Measurements from ENCODE around the gene FPR1.
A peak's percentile ranks its signal among the peaks of the same experiment; 100 is the strongest.
"Not testable (repeated sequence)": the region's sequence is repeated elsewhere in the genome, so short reads cannot be mapped to it uniquely, and the experiment has no call there.

Gene FPR1

DNA sequence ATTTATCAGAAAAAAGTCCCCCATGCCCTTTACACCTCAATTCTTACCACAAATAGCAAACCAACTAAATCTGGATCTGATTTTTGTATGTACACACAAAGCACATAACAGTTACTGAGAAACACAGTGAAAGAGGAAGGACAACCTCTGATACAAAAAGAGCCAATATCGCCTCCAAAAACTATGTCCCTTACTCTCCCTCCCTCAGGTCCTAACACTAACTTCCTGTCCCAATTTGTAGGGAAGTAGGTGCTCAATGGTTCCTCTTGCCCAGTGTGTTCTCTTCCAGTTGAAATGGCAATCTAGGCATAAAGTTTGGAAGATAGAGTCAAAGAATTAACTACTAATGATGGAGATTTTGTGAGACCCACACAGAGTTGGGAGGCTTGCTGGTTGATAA, 27.5 kb upstream of the FPR1 start:
- Histone ChIP-seq H3K79me2 (ENCODE audit: insufficient read depth, low read length) (no peaks in the 10 kb centered on the region), H4K20me1 (ENCODE audit: low read depth, low read length) (no peaks in the 10 kb centered on the region), H3K4me3 (ENCODE audit: insufficient read depth, low read length, poor library complexity, severe bottlenecking) (no peak overlapping the region), H3K36me3 (ENCODE audit: low read length) (no peaks in the 10 kb centered on the region), H3K9ac (ENCODE audit: low read length) (no peak overlapping the region), H3K9me3 (ENCODE audit: insufficient read depth, low read length) (no peaks in the 10 kb centered on the region), H3K4me2 (ENCODE audit: low read depth, low read length, poor library complexity, severe bottlenecking) (no peak overlapping the region), H3K9me2 (replicated peaks; ENCODE audit: insufficient read depth, low read length) (no peaks in the 10 kb centered on the region), H3K27ac (ENCODE audit: low read depth, low read length) (no peak overlapping the region), H2AFZ (ENCODE audit: low read depth, low read length, severe bottlenecking) (no peak overlapping the region), H3F3A (ENCODE audit: insufficient read depth) (no peaks in the 10 kb centered on the region), H3K27me3 (ENCODE audit: low read length) (no peaks in the 10 kb centered on the region)
- no peak for TF ChIP-seq EZH2phosphoT487 (conservative IDR thresholded peaks at IDR 0.05; ENCODE audit: low read length)
- TF ChIP-seq, protein P1, sequence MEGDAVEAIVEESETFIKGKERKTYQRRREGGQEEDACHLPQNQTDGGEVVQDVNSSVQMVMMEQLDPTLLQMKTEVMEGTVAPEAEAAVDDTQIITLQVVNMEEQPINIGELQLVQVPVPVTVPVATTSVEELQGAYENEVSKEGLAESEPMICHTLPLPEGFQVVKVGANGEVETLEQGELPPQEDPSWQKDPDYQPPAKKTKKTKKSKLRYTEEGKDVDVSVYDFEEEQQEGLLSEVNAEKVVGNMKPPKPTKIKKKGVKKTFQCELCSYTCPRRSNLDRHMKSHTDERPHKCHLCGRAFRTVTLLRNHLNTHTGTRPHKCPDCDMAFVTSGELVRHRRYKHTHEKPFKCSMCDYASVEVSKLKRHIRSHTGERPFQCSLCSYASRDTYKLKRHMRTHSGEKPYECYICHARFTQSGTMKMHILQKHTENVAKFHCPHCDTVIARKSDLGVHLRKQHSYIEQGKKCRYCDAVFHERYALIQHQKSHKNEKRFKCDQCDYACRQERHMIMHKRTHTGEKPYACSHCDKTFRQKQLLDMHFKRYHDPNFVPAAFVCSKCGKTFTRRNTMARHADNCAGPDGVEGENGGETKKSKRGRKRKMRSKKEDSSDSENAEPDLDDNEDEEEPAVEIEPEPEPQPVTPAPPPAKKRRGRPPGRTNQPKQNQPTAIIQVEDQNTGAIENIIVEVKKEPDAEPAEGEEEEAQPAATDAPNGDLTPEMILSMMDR (IDR thresholded peaks at IDR 0.05; ENCODE audit: insufficient read depth, low read length, poor library complexity, severe bottlenecking), result no peak

DNA sequence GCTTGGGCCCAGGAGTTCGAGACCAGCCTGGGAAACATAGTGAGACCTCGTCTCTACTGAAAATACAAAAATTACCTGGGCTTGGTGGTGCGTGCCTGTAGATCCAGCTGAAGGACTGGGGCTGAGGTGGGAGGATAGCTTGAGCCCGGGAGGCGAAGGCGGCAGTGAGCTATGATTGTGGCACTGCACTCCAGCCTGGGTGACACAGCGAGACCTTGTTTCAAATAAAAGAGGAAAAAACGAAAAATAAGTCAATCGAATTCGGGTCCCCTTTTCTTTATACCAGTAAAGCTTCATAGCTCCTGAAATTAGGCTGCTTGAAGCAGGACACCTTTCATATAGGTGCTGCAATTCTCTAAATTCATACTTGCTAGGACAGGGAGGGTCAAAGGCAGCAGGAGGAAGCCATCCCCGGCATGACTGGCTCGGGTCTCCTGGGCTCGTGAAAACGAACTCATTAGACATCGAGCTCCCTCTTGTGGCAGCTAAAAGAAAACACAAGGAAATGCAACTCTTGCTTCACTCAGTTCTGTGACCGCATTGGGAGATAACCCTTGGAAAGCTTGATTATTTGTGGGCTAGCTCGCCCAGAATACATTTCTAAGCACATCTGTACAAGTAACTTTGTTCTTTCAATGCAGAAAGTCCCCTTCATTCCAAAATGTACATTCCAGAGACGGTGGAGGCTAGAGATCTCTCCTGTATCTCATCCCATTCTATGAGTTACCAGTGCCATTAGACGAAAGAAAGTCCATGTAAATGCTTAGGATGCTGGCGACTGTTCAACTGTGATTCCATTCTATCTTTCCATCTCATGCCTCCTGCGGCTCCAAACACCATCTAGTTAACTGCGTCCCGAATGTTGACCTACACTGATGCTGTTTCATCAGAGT, 26.1 kb upstream of the FPR1 start:
- H3K4me2 ChIP-seq (ENCODE audit: low read depth, low read length, poor library complexity, severe bottlenecking), result no peak overlapping the region
- H3K9me2 ChIP-seq (replicated peaks; ENCODE audit: insufficient read depth, low read length), result no peaks in the 10 kb centered on the region
- no peaks in the 10 kb centered on the region for H3K36me3 ChIP-seq (ENCODE audit: low read length)
- no peaks in the 10 kb centered on the region for H3K9me3 ChIP-seq (ENCODE audit: insufficient read depth, low read length)
- no peak overlapping the region for H3K9ac ChIP-seq (ENCODE audit: low read length)
- TF ChIP-seq EZH2phosphoT487 (conservative IDR thresholded peaks at IDR 0.05; ENCODE audit: low read length), result no peak
- TF ChIP-seq, protein P1 (IDR thresholded peaks at IDR 0.05; ENCODE audit: insufficient read depth, low read length, poor library complexity, severe bottlenecking), result peak; percentile 51
- no peaks in the 10 kb centered on the region for H3K27me3 ChIP-seq (ENCODE audit: low read length)
- no peaks in the 10 kb centered on the region for H4K20me1 ChIP-seq (ENCODE audit: low read depth, low read length)
- H2AFZ ChIP-seq (ENCODE audit: low read depth, low read length, severe bottlenecking), result no peak overlapping the region
- H3F3A ChIP-seq (ENCODE audit: insufficient read depth), result no peaks in the 10 kb centered on the region
- no peak overlapping the region for H3K4me3 ChIP-seq (ENCODE audit: insufficient read depth, low read length, poor library complexity, severe bottlenecking)
- H3K27ac ChIP-seq (ENCODE audit: low read depth, low read length), result no peak overlapping the region
- no peaks in the 10 kb centered on the region for H3K79me2 ChIP-seq (ENCODE audit: insufficient read depth, low read length)

GRCh38 chr19:51776561-51776960, 24.9 kb upstream of the FPR1 start:
- not testable (repeated sequence) for H4K20me1 ChIP-seq (ENCODE audit: low read depth, low read length); H2AFZ ChIP-seq (ENCODE audit: low read depth, low read length, severe bottlenecking); H3K4me2 ChIP-seq (ENCODE audit: low read depth, low read length, poor library complexity, severe bottlenecking); H3K27me3 ChIP-seq (ENCODE audit: low read length); H3K9me2 ChIP-seq (replicated peaks; ENCODE audit: insufficient read depth, low read length); H3K4me3 ChIP-seq (ENCODE audit: insufficient read depth, low read length, poor library complexity, severe bottlenecking); H3K9me3 ChIP-seq (ENCODE audit: insufficient read depth, low read length); H3K9ac ChIP-seq (ENCODE audit: low read length); H3F3A ChIP-seq (ENCODE audit: insufficient read depth); H3K79me2 ChIP-seq (ENCODE audit: insufficient read depth, low read length); H3K27ac ChIP-seq (ENCODE audit: low read depth, low read length); H3K36me3 ChIP-seq (ENCODE audit: low read length)

- no peak overlapping the region for H3K9ac ChIP-seq (ENCODE audit: low read length)
- H3K9me3 ChIP-seq (ENCODE audit: insufficient read depth, low read length), result no peaks in the 10 kb centered on the region
- no peaks in the 10 kb centered on the region for H3F3A ChIP-seq (ENCODE audit: insufficient read depth)
- no peak overlapping the region for H2AFZ ChIP-seq (ENCODE audit: low read depth, low read length, severe bottlenecking)
- H4K20me1 ChIP-seq (ENCODE audit: low read depth, low read length), result no peaks in the 10 kb centered on the region
- no peaks in the 10 kb centered on the region for H3K36me3 ChIP-seq (ENCODE audit: low read length)
- H3K9me2 ChIP-seq (replicated peaks; ENCODE audit: insufficient read depth, low read length), result no peaks in the 10 kb centered on the region
- no peaks in the 10 kb centered on the region for H3K79me2 ChIP-seq (ENCODE audit: insufficient read depth, low read length)
- no peak for TF ChIP-seq EZH2phosphoT487 (conservative IDR thresholded peaks at IDR 0.05; ENCODE audit: low read length)
- TF ChIP-seq, protein P1 (IDR thresholded peaks at IDR 0.05; ENCODE audit: insufficient read depth, low read length, poor library complexity, severe bottlenecking), result no peak
- H3K4me2 ChIP-seq (ENCODE audit: low read depth, low read length, poor library complexity, severe bottlenecking), result no peak overlapping the region
- no peak overlapping the region for H3K4me3 ChIP-seq (ENCODE audit: insufficient read depth, low read length, poor library complexity, severe bottlenecking)
- H3K27ac ChIP-seq (ENCODE audit: low read depth, low read length), result no peak overlapping the region
- no peaks in the 10 kb centered on the region for H3K27me3 ChIP-seq (ENCODE audit: low read length)
These were observed 21.3 kb upstream of the FPR1 start for GRCh38 chr19:51772977-51773376.
